Measurements from ENCODE around the gene NR5A1. TPM values are rescaled to one million over a fixed set of nuclear protein-coding genes. Genes with fewer than 3 reads are reported as not detected.

Gene NR5A1
- total RNA-seq, 2 experiments from 2014 or later: not detected

GRCh38 chr9:124440786-124441185, 66.4 kb downstream of the NR5A1 start:
- CTCF ChIA-PET: interaction anchor here (0.6 kb wide), 1 partner anchor 311 kb away, joined by 4 read pairs; no protein-coding TSS in a partner anchor
- H3K27ac Mint-ChIP-seq: no peak overlapping the region
- no peak for DNase-seq

GRCh38 chr9:124439686-124440243, 67.4 kb downstream of the NR5A1 start:
- H3K9me3 Mint-ChIP-seq (ENCODE audit: low read depth): peaks cover 2% of the 10 kb centered on the region
- peaks cover 22% of the 10 kb centered on the region for H3K27me3 Mint-ChIP-seq
- ChIA-PET CTCF (no interaction called here), POLR2A (no interaction called here)
- H3K4me1 Mint-ChIP-seq: no peaks in the 10 kb centered on the region
- no peaks in the 10 kb centered on the region for H3K36me3 Mint-ChIP-seq (ENCODE audit: low read depth)
- intact Hi-C loops (cut with DNase I, micrococcal nuclease): no loop called here
- ATAC-seq (no peak), DNase-seq (no peak)
- no peak overlapping the region for H3K27ac Mint-ChIP-seq
- H3K4me3 Mint-ChIP-seq: no peak overlapping the region

More at GRCh38 chr9:124440786-124441185, 66.4 kb downstream of the NR5A1 start:
- POLR2A ChIA-PET: no interaction called here
- ATAC-seq: no peak
- no peak overlapping the region for H3K4me3 Mint-ChIP-seq
- peaks cover 2% of the 10 kb centered on the region for H3K9me3 Mint-ChIP-seq (ENCODE audit: low read depth)
- peaks cover 25% of the 10 kb centered on the region for H3K27me3 Mint-ChIP-seq
- no peaks in the 10 kb centered on the region for H3K4me1 Mint-ChIP-seq
- no peaks in the 10 kb centered on the region for H3K36me3 Mint-ChIP-seq (ENCODE audit: low read depth)
- intact Hi-C loops (cut with DNase I, micrococcal nuclease): no loop called here

- H3K36me3 Mint-ChIP-seq (ENCODE audit: low read depth): no peaks in the 10 kb centered on the region
- H3K4me3 Mint-ChIP-seq: no peak overlapping the region
- ATAC-seq (no peak), DNase-seq (no peak)
- no peak overlapping the region for H3K27ac Mint-ChIP-seq
- peaks cover 21% of the 10 kb centered on the region for H3K27me3 Mint-ChIP-seq
- intact Hi-C loops (cut with DNase I, micrococcal nuclease): no loop called here
- POLR2A ChIA-PET: no interaction called here
- CTCF ChIA-PET: no interaction called here
- H3K4me1 Mint-ChIP-seq: no peaks in the 10 kb centered on the region
- peaks cover 2% of the 10 kb centered on the region for H3K9me3 Mint-ChIP-seq (ENCODE audit: low read depth)
Observed at GRCh38 chr9:124439086-124439485, 68.1 kb downstream of the NR5A1 start.

GRCh38 chr9:124438091-124438490, 69.1 kb downstream of the NR5A1 start:
- DNase-seq: no peak
- Mint-ChIP-seq H3K4me3 (no peak overlapping the region), H3K36me3 (ENCODE audit: low read depth) (no peaks in the 10 kb centered on the region), H3K27me3 (peaks cover 21% of the 10 kb centered on the region), H3K9me3 (ENCODE audit: low read depth) (peaks cover 2% of the 10 kb centered on the region), H3K27ac (no peak overlapping the region), H3K4me1 (no peaks in the 10 kb centered on the region)
- ATAC-seq: no peak
- intact Hi-C loops (cut with DNase I, micrococcal nuclease): no loop called here
- POLR2A ChIA-PET: interaction anchor here (0.6 kb wide), 1 partner anchor 63 kb away, joined by 4 read pairs; no protein-coding TSS in a partner anchor
- CTCF ChIA-PET: no interaction called here

- CTCF ChIA-PET: no interaction called here
- Mint-ChIP-seq H3K27ac (no peak overlapping the region), H3K27me3 (peaks cover 18% of the 10 kb centered on the region), H3K4me1 (no peaks in the 10 kb centered on the region), H3K9me3 (ENCODE audit: low read depth) (peaks cover 2% of the 10 kb centered on the region), H3K4me3 (no peak overlapping the region), H3K36me3 (ENCODE audit: low read depth) (no peaks in the 10 kb centered on the region)
- ATAC-seq (no peak), DNase-seq (no peak)
- POLR2A ChIA-PET: no interaction called here
- intact Hi-C loops (cut with DNase I, micrococcal nuclease): no loop called here
Observed at GRCh38 chr9:124437086-124437485, 70.1 kb downstream of the NR5A1 start.

GRCh38 chr9:124436320-124436719, 70.9 kb downstream of the NR5A1 start:
- ChIA-PET POLR2A (interaction anchor here (0.7 kb wide), 1 partner anchor 1054 kb away, joined by 5 read pairs; no protein-coding TSS in a partner anchor), CTCF (no interaction called here)
- no peak overlapping the region for H3K27ac Mint-ChIP-seq
- no peak overlapping the region for H3K4me3 Mint-ChIP-seq
- H3K27me3 Mint-ChIP-seq: peaks cover 12% of the 10 kb centered on the region
- peaks cover 2% of the 10 kb centered on the region for H3K9me3 Mint-ChIP-seq (ENCODE audit: low read depth)
- ATAC-seq (no peak), DNase-seq (no peak)
- H3K4me1 Mint-ChIP-seq: no peaks in the 10 kb centered on the region
- no peaks in the 10 kb centered on the region for H3K36me3 Mint-ChIP-seq (ENCODE audit: low read depth)
- intact Hi-C loops (cut with DNase I, micrococcal nuclease): no loop called here

Other genes with a start within 250 kb of the NR5A1 start
- gene NEK6, start 249.4 kb downstream of the NR5A1 start, total RNA-seq: 10 to 100 TPM in 1 of 2 experiments, 1 to 10 TPM in 1; 6.4 to 10.1 TPM
- gene PSMB7, start 92.0 kb downstream of the NR5A1 start, total RNA-seq: 100 to 1,000 TPM; 143 to 164 TPM
- not detected for gene ADGRD2, start 56.9 kb downstream of the NR5A1 start, total RNA-seq